DND-41 (cell line): ENCODE measurements around the gene ABCG1.

Source experiments
- ATAC-seq: fragments of 200-7000 bp; cut with Tn5 transposase; 3 replicates; pipeline ENCODE4 v1.9.1; 2021; ENCODE audit warnings: low read depth; ENCODE audit not compliant: insufficient read depth
- DNase-seq: peaks from one replicate; pipeline ENCODE4 v3.0.0-alpha.2; 2020
- H2AFZ ChIP-seq: 2 replicates; pipeline ENCODE4 v1.6.0; 2012; ENCODE audit warnings: low read depth, low read length
- H3K27ac ChIP-seq: 2 replicates; pipeline ENCODE4 v1.5.1; 2012; ENCODE audit warnings: low read length, inconsistent platforms
- H3K27me3 ChIP-seq: fragments of 200-600 bp; sonication (generic); 2 replicates; pipeline ENCODE4 v1.6.0; 2012; ENCODE audit warnings: low read length, mild to moderate bottlenecking, inconsistent platforms; ENCODE audit not compliant: insufficient read depth, poor library complexity
- H3K36me3 ChIP-seq: 2 replicates; pipeline ENCODE4 v1.5.1; 2012; ENCODE audit warnings: low read length, inconsistent platforms; ENCODE audit not compliant: insufficient read depth
- H3K4me1 ChIP-seq: 2 replicates; pipeline ENCODE4 v1.5.1; 2012; ENCODE audit warnings: mild to moderate bottlenecking, low read length; ENCODE audit not compliant: insufficient read depth
- H3K4me2 ChIP-seq: 2 replicates; pipeline ENCODE4 v1.6.0; 2012; ENCODE audit warnings: mild to moderate bottlenecking, moderate library complexity, low read length, inconsistent platforms; ENCODE audit not compliant: insufficient read depth
- H3K4me3 ChIP-seq, 2 experiments: fragments of 200-600 bp in 1 of 2; shearing (Covaris generic) in 1 of 2; 2 replicates each; pipeline ENCODE4 v1.5.1; 2012 to 2016; ENCODE audit warnings: inconsistent platforms in 2 of 2, low read length in 2 of 2, mild to moderate bottlenecking in 2 of 2, low read depth in 1 of 2, moderate library complexity in 1 of 2
- H3K79me2 ChIP-seq: 2 replicates; pipeline ENCODE4 v1.6.0; 2012; ENCODE audit warnings: low read length, inconsistent platforms; ENCODE audit not compliant: insufficient read depth
- H3K9ac ChIP-seq: 2 replicates; pipeline ENCODE4 v1.6.0; 2012; ENCODE audit warnings: low read depth, mild to moderate bottlenecking, inconsistent platforms, low read length, moderate library complexity
- H3K9me3 ChIP-seq: 2 replicates; pipeline ENCODE4 v1.5.1; 2012; ENCODE audit warnings: low read length, moderate library complexity, mild to moderate bottlenecking, inconsistent platforms; ENCODE audit not compliant: insufficient read depth, severe bottlenecking
- H4K20me1 ChIP-seq: 2 replicates; pipeline ENCODE4 v1.6.0; 2012; ENCODE audit warnings: low read length; ENCODE audit not compliant: insufficient read depth
- CTCF ChIP-seq: IDR thresholded peaks from 2 replicates; pipeline ENCODE4 v1.5.1; 2012; ENCODE audit warnings: borderline replicate concordance, low read length, moderate library complexity, mild to moderate bottlenecking; ENCODE audit not compliant: poor library complexity, severe bottlenecking; ENCODE audit errors: extremely low read depth
- EZH2 ChIP-seq: IDR thresholded peaks from 3 replicates; pipeline ENCODE4 v1.6.1; 2012; ENCODE audit warnings: borderline replicate concordance, low read depth, mild to moderate bottlenecking, moderate library complexity, low read length, inconsistent platforms; ENCODE audit not compliant: severe bottlenecking

ABCG1 gene

GRCh38 chr21:42293649-42294272, 74.8 kb downstream of the ABCG1 start:
- Histone ChIP-seq H3K36me3 (peaks cover 68% of the 10 kb centered on the region), H3K27me3 (no peaks in the 10 kb centered on the region), H3K79me2 (no peaks in the 10 kb centered on the region), H3K9me3 (no peaks in the 10 kb centered on the region), H2AFZ (no peak overlapping the region), H3K4me1 (no peaks in the 10 kb centered on the region), H3K4me2 (no peak overlapping the region), H3K9ac (no peak overlapping the region), H3K27ac (no peak overlapping the region), H3K4me3 (no peak overlapping the region), H4K20me1 (no peaks in the 10 kb centered on the region; the same call in 1 of the 2 replicates)
- ATAC-seq, result no peak
- TF ChIP-seq CTCF (no peak), EZH2 (no peak)
- no peak for DNase-seq

- H3K9ac ChIP-seq, result no peak overlapping the region
- H3K27ac ChIP-seq, result no peak overlapping the region
- H2AFZ ChIP-seq, result no peak overlapping the region
- no peak overlapping the region for H3K4me3 ChIP-seq
- H4K20me1 ChIP-seq, result no peaks in the 10 kb centered on the region; the same call in 1 of the 2 replicates
- DNase-seq (no peak), ATAC-seq (no peak)
- H3K9me3 ChIP-seq, result no peaks in the 10 kb centered on the region
- H3K4me1 ChIP-seq, result no peaks in the 10 kb centered on the region
- peaks cover 62% of the 10 kb centered on the region for H3K36me3 ChIP-seq
- no peaks in the 10 kb centered on the region for H3K27me3 ChIP-seq
- no peak overlapping the region for H3K4me2 ChIP-seq
- H3K79me2 ChIP-seq, result no peaks in the 10 kb centered on the region
- no peak for TF ChIP-seq CTCF
- TF ChIP-seq EZH2, result no peak
These were observed 75.4 kb downstream of the ABCG1 start for GRCh38 chr21:42294273-42294880.

- no peak for DNase-seq
- no peaks in the 10 kb centered on the region for H3K27me3 ChIP-seq
- no peak for ATAC-seq
- no peak overlapping the region for H2AFZ ChIP-seq
- TF ChIP-seq CTCF, result no peak
- TF ChIP-seq EZH2, result no peak
- H3K9me3 ChIP-seq, result no peaks in the 10 kb centered on the region
- H3K4me2 ChIP-seq, result no peak overlapping the region
- no peaks in the 10 kb centered on the region; the same call in 1 of the 2 replicates for H4K20me1 ChIP-seq
- H3K4me3 ChIP-seq, result no peak overlapping the region
- no peaks in the 10 kb centered on the region for H3K79me2 ChIP-seq
- H3K36me3 ChIP-seq, result peaks cover 57% of the 10 kb centered on the region
- H3K27ac ChIP-seq, result no peak overlapping the region
- H3K4me1 ChIP-seq, result no peaks in the 10 kb centered on the region
- H3K9ac ChIP-seq, result no peak overlapping the region
These were observed 76.9 kb downstream of the ABCG1 start for GRCh38 chr21:42295845-42296244.
